Kidney (tissue), 22 donors: ENCODE data around the gene NKX1-1. TPM values are rescaled to one million over a fixed set of nuclear protein-coding genes. Genes with fewer than 3 reads are reported as not detected.

Experiments used
- DNase-seq, 5 donors: peaks; one replicate each; pipeline ENCODE4 v3.0.0-alpha.2; 2013 to 2020
- FAIRE-seq: peaks from 2 replicates; lab custom pipeline; 2012; peaks lifted over from hg19 to GRCh38; lab: Jason Lieb, UNC
- H3K27ac ChIP-seq, 2 donors: one replicate each; pipeline ENCODE4 v1.7.0; 2013; ENCODE audit warnings: low read depth in 2 of 2, low read length in 2 of 2, inconsistent platforms in 1 of 2
- H3K27me3 ChIP-seq: one replicate; pipeline ENCODE4 v1.7.1; 2013; ENCODE audit warnings: low read length, inconsistent platforms; ENCODE audit not compliant: control insufficient read depth, insufficient read depth
- H3K36me3 ChIP-seq, 3 donors: one replicate each; pipeline versions ENCODE4 v1.7.0 to v1.7.1; 2013; ENCODE audit warnings: low read length in 3 of 3, control low read depth in 1 of 3, inconsistent platforms in 1 of 3; ENCODE audit not compliant: insufficient read depth in 3 of 3, control insufficient read depth in 2 of 3
- H3K4me1 ChIP-seq, 3 donors: one replicate each; pipeline versions ENCODE4 v1.7.0 to v1.7.1; 2013; ENCODE audit warnings: low read length in 3 of 3, inconsistent platforms in 1 of 3, low read depth in 1 of 3; ENCODE audit not compliant: control insufficient read depth in 2 of 3, insufficient read depth in 2 of 3
- H3K4me3 ChIP-seq, 3 donors: one replicate each; pipeline versions ENCODE4 v1.7.0 to v1.8.1; 2013; ENCODE audit warnings: low read length in 3 of 3, control low read depth in 1 of 3, inconsistent platforms in 1 of 3
- H3K9ac ChIP-seq, 3 donors: one replicate each; pipeline versions ENCODE4 v1.7.0 to v1.7.1; 2013; ENCODE audit warnings: low read length in 3 of 3, control low read depth in 1 of 3, inconsistent platforms in 1 of 3
- H3K9me3 ChIP-seq, 3 donors: one replicate each; pipeline versions ENCODE4 v1.7.0 to v1.7.1; 2013; ENCODE audit warnings: low read length in 3 of 3, control low read depth in 1 of 3, inconsistent platforms in 1 of 3; ENCODE audit not compliant: control insufficient read depth in 2 of 3, insufficient read depth in 1 of 3
- intact Hi-C: fragments of 100-400 bp; cut with DNase I; formaldehyde crosslinking; loops from one replicate; pipeline ENCODE4 v1.11.1; 2022
- long read RNA-seq, 10 donors: library from polyadenylated mRNA in 1 of 10; unstranded in 1 of 10; transcript quantifications; one replicate each; pipeline ENCODE4 v2.0.0 and lab custom pipeline, GENCODE V29; 2021 to 2026
- polyA plus RNA-seq: library from polyadenylated mRNA; stranded (reverse); fragments of 350-450 nt; fragmentation: Illumina TruSeq; extraction: RNeasy Lipid Tissue Mini Kit (QIAGEN cat#74804); gene quantifications from one replicate; pipeline ENCODE4 v1.2.3, GENCODE V29; 2014; ENCODE audit warnings: low read depth, low replicate concordance; ENCODE audit not compliant: insufficient read depth
- total RNA-seq: library from RNA; stranded (reverse); fragmentation: NEBNext Ultra II Directional; extraction: Animal tissue kit (Norgen Biotek cat#: 25700); gene quantifications from one replicate; pipeline ENCODE4 v1.2.1, GENCODE V29; 2021
- TF ChIP-seq, protein P1 (sequence below): IDR thresholded peaks from 3 replicates; pipeline ENCODE4 v1.5.1; 2012; ENCODE audit warnings: mild to moderate bottlenecking, moderate library complexity, borderline replicate concordance; ENCODE audit not compliant: insufficient read depth; ENCODE audit errors: extremely low read depth
- donor health status: control.
- donor health status: control.
- donor health status: control.
- donor health status: control.
- donor health status: control.
- donor health status: DM: yes; HTN: yes; CAD: no.
- donor health status: Normal renal cell carcinoma (clear cell type).

Gene NKX1-1
- not detected for total RNA-seq
- polyA plus RNA-seq: not detected
- long read RNA-seq, donor 1: 0 reads
- long read RNA-seq, donor 2: 0 reads
- long read RNA-seq, donor 3: 0 reads
- long read RNA-seq, donor 4: 0 reads
- long read RNA-seq, donor 5: 0 reads
- long read RNA-seq, donor 6: 0 reads
- long read RNA-seq, donor 7: 0 reads
- long read RNA-seq, donor 8: 0 reads
- long read RNA-seq, donor 9: 0 reads
- long read RNA-seq, donor 10: 0 reads

DNA sequence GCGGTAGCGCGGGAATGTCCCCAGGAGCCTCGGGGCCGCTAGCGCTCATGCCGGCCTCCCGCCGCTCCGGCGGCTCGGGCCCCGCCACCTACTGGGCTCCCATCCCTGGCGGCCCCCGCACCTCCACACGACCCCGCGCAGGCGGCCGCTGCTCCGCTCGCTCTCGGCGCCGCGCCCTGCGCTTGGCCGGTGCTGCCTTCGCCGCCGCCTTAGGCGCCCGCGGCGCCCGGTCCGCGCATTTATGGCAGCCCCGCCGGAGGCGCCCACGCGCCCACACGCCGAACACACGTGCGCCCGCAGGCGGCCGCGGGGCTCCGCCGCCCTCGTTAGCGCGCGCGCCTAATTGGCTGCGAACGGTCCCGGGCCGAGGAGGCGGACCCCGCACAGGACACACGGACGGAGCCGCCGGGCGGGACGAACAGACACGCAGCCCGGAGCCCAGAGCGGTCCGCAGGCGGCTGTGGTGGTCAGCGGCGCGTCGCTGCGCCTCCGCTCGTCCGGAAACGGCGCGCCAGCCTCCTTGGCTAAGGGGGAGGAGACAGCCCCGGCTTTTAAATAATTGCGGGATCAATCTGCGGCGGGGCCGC lies at the start of gene NKX1-1:
TSS of gene NKX1-1 (minus strand) at position 49 of the 587 bp plus-strand sequence. CDS start at position 49, 0 bp downstream.
- no peaks in the 10 kb centered on the region for H3K36me3 ChIP-seq
- peaks cover 0 to 4% (median 0%) of the 10 kb centered on the region in 3 donors for H3K4me1 ChIP-seq
- no peak for FAIRE-seq
- DNase-seq: peak in 1 of 5 donors; percentile 27
- peaks cover 25% of the 10 kb centered on the region for H3K27me3 ChIP-seq
- no peaks in the 10 kb centered on the region for H3K9me3 ChIP-seq
- TF ChIP-seq, protein P1, sequence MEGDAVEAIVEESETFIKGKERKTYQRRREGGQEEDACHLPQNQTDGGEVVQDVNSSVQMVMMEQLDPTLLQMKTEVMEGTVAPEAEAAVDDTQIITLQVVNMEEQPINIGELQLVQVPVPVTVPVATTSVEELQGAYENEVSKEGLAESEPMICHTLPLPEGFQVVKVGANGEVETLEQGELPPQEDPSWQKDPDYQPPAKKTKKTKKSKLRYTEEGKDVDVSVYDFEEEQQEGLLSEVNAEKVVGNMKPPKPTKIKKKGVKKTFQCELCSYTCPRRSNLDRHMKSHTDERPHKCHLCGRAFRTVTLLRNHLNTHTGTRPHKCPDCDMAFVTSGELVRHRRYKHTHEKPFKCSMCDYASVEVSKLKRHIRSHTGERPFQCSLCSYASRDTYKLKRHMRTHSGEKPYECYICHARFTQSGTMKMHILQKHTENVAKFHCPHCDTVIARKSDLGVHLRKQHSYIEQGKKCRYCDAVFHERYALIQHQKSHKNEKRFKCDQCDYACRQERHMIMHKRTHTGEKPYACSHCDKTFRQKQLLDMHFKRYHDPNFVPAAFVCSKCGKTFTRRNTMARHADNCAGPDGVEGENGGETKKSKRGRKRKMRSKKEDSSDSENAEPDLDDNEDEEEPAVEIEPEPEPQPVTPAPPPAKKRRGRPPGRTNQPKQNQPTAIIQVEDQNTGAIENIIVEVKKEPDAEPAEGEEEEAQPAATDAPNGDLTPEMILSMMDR: no peak
- no peak within 1 kb of the TSS for H3K9ac ChIP-seq
- no peak within 1 kb of the TSS for H3K4me3 ChIP-seq
- intact Hi-C loops: no loop called here
- no peak within 1 kb of the TSS for H3K27ac ChIP-seq

DNA sequence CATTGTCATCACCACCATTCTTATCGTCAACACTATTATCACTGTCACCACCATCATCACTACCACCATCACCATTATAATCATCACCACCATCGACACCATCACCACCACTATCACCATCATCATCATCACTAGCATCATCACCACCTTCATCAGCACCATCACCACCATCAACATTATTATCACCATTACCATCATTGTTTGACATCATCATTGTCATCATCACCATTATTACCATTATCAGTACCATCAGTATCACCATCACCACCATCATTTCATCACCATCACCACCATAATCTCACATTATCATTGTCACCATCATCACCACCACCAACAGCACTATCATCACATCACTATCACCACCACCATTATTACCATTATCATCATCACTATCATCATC lies 47.5 kb upstream of the NKX1-1 start:
- Histone ChIP-seq H3K4me1 (no peaks in the 10 kb centered on the region), H3K9me3 (peaks cover 0 to 9% (median 5%) of the 10 kb centered on the region in 3 donors), H3K36me3 (no peaks in the 10 kb centered on the region), H3K27me3 (peaks cover 3% of the 10 kb centered on the region), H3K9ac (no peak overlapping the region), H3K4me3 (no peak overlapping the region), H3K27ac (no peak overlapping the region)
- FAIRE-seq: no peak
- intact Hi-C loops: no loop called here
- TF ChIP-seq, protein P1: no peak
- no peak for DNase-seq

DNA sequence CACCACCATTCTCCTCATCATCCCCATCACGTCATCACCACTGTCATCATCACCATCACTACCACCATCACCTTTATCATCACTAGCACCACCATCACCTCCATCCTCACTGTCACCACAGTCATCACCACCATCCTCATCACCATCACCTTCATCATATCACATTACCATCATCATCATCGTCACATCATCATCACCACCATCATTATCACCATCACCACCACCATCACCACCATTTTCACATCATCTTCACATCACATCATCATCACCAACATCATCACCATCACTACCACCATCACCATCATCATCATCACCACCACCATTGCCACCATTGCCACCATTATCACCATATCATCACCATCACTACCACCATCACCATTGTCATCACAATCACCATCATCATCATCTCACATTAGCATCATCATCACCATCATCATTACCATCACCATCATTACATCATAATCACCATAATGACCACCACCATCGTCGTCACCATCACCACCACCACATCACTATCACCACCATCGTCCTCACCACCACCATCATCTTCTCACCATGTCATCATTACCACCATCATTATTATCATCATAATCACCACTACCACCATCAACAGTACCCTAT lies 46.3 kb upstream of the NKX1-1 start:
- Histone ChIP-seq H3K27ac (no peak overlapping the region), H3K27me3 (no peaks in the 10 kb centered on the region), H3K9ac (no peak overlapping the region), H3K36me3 (no peaks in the 10 kb centered on the region), H3K4me1 (no peaks in the 10 kb centered on the region), H3K9me3 (peaks cover 0 to 9% (median 5%) of the 10 kb centered on the region in 3 donors), H3K4me3 (no peak overlapping the region)
- TF ChIP-seq, protein P1: no peak
- DNase-seq (no peak), FAIRE-seq (no peak)
- intact Hi-C loops: no loop called here
